AG04449 (cell line): ENCODE data around the gene GFOD1.

Experiments used
- CTCF ChIA-PET: fragments of 350-600 bp; formaldehyde crosslinking; extraction: SDS; loops from one replicate; lab custom pipeline; 2021; ENCODE audit warnings: antibody characterized with exemption; lab: Yijun Ruan, JAX
- POLR2A ChIA-PET: fragments of 400-600, 350-600 bp; formaldehyde crosslinking; extraction: SDS; loops from one replicate; lab custom pipeline; 2020; ENCODE audit warnings: antibody characterized with exemption, inconsistent platforms; lab: Yijun Ruan, JAX
- DNase-seq: peaks from one replicate; pipeline ENCODE4 v3.0.0-alpha.2; 2010; ENCODE audit warnings: low read depth, low spot score
- H3K4me3 ChIP-seq: 2 replicates; pipeline ENCODE4 v1.5.1; 2011; ENCODE audit warnings: low read depth, mild to moderate bottlenecking, control low read depth, low read length
- CTCF ChIP-seq: IDR thresholded peaks from one replicate; pipeline ENCODE4 v1.5.1; 2011; ENCODE audit warnings: mild to moderate bottlenecking, moderate library complexity, low read length, control low read depth, inconsistent platforms; ENCODE audit not compliant: insufficient read depth; ENCODE audit errors: missing control alignments

The GFOD1 gene

GRCh38 chr6:13441778-13442177 is 45.6 kb downstream of the GFOD1 start:
- CTCF ChIA-PET = interaction anchor here (1.2 to 1.3 kb wide), 2 partner anchors 10 to 133 kb away, joined by 3 read pairs; no protein-coding TSS in a partner anchor
- POLR2A ChIA-PET = no interaction called here
- no peak for DNase-seq
- no peak for TF ChIP-seq CTCF
- H3K4me3 ChIP-seq = no peak overlapping the region

GRCh38 chr6:13439644-13440043 is 47.8 kb downstream of the GFOD1 start:
- no peak for TF ChIP-seq CTCF
- no peak overlapping the region for H3K4me3 ChIP-seq
- ChIA-PET CTCF (interaction anchor here (1.2 kb wide), 1 partner anchor 14 kb away, joined by 3 read pairs; no protein-coding TSS in a partner anchor), POLR2A (interaction anchor here (1.2 kb wide), 1 partner anchor 15 kb away, joined by 3 read pairs; no protein-coding TSS in a partner anchor)
- DNase-seq = no peak

DNA sequence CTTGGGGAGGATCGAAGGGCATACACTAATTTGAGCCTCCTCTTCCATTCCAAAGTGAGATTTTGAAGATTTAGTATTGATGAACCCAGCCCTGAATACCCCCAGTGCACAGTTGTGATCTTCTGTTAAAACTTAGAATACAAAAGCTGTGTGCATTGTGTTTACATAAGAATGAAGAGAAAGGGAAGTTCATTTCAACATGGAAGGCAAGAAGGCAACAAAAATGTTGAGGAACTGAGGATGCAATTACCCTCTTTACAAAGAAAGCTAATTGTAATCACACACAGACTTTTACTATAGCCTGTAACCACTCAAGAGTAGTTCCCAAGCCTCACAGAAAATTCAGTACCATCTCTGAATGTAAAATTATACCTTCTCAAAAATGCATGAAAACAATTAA is 49.3 kb downstream of the GFOD1 start:
- no peak for TF ChIP-seq CTCF
- DNase-seq = no peak

DNA sequence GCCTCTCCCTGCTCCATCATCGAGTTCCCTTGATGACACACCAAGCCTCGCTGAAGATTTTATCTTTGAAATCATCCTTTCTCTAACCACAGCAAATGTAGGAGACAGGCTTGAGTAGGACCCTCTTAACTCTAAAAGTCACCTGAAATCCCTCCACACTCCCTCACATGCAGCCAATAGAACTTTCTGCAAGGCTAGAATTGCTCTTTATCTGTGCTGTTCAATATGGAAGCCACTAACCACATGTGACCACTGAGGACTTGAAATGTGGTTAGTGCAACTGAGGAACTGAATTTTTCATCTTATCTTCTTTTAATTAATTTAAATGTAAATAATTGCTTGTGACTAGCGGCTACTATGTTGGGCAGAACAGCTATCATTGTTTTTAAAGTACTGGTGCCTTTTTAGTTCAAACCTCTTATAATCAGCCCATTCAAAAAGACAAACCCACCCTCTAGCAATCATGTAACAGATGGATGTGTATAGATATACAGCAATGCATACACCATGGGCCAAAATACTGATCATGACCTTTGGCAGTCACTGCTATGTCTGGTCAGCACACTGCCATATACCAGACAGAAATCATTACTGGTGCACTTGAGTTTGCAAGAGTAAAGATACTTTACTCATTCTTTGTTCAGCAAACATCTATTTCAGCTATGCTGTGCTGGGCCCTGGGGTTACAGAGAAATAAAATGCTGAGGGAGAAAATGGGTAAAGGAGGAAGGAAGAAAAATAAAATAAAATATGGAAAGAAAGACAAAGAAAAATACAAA is 50.0 kb downstream of the GFOD1 start:
- POLR2A ChIA-PET = no interaction called here

More for the DNA sequence above, 49.3 kb downstream of the GFOD1 start:
- CTCF ChIA-PET = no interaction called here
- POLR2A ChIA-PET = no interaction called here
- no peak overlapping the region for H3K4me3 ChIP-seq

GRCh38 chr6:13436399-13437217 is 50.8 kb downstream of the GFOD1 start:
- TF ChIP-seq CTCF = no peak
- no peak for DNase-seq
- ChIA-PET CTCF (interaction anchor here (1.0 kb wide), 1 partner anchor 8 kb away, joined by 3 read pairs; no protein-coding TSS in a partner anchor), POLR2A (no interaction called here)
- H3K4me3 ChIP-seq = no peak overlapping the region

More for the DNA sequence above, 50.0 kb downstream of the GFOD1 start:
- CTCF ChIA-PET = interaction anchor here (1.0 kb wide), 1 partner anchor 7 kb away, joined by 3 read pairs; no protein-coding TSS in a partner anchor
- no peak overlapping the region for H3K4me3 ChIP-seq
- no peak for DNase-seq
- no peak for TF ChIP-seq CTCF
